K562 (cell line): Measurements from ENCODE around the gene CERS6. TPM values are rescaled to one million over a fixed set of nuclear protein-coding genes. Genes with fewer than 3 reads are reported as not detected.

ENCODE experiments used
- ATAC-seq: fragments of 200-7000 bp; cut with Tn5 transposase; 3 replicates; pipeline ENCODE4 v1.9.1; 2020; ENCODE audit warnings: moderate library complexity
- BruUV-seq: library from RNA; stranded (reverse); fragments of 400-500 nt; replicated peaks from 2 replicates; lab custom pipeline; 2021; lab: Mats Ljungman, UMichigan
- CTCF ChIA-PET: fragments of 300-600 bp; formaldehyde crosslinking; extraction: SDS; loops from one replicate; lab custom pipeline; 2021; ENCODE audit warnings: low intra/inter-chr PET ratio; lab: Yijun Ruan, JAX
- POLR2A ChIA-PET: fragments of 300-600, 350-650 bp; sonication (Branson Sonifier 250); formaldehyde crosslinking; extraction: SDS; loops from one replicate; lab custom pipeline; 2021; ENCODE audit warnings: antibody characterized with exemption, inconsistent platforms; lab: Yijun Ruan, JAX
- DNase-seq, 4 experiments: peaks; one replicate each; pipeline versions ENCODE4 v3.0.0 to v3.0.0-alpha.2; 2011 to 2018; ENCODE audit warnings: low spot score in 3 of 4, mixed read lengths in 3 of 4; ENCODE audit errors: extremely low read depth in 1 of 4
- FAIRE-seq: peaks from 2 replicates; lab custom pipeline; 2011; peaks lifted over from hg19 to GRCh38; lab: Jason Lieb, UNC
- H2AFZ ChIP-seq: 2 replicates; pipeline ENCODE4 v1.6.0; 2011; ENCODE audit warnings: low read depth, low read length, control low read depth, inconsistent platforms
- H3K27ac ChIP-seq: fragments of 200-600 bp; 3 replicates; pipeline ENCODE4 v1.8.0; 2011; ENCODE audit warnings: low read depth, mild to moderate bottlenecking, control low read depth, inconsistent platforms, low read length, moderate library complexity, mixed read lengths; ENCODE audit errors: extremely low read depth
- H3K27me3 ChIP-seq, 2 experiments: fragments of 300-600 bp in 1 of 2; 2 replicates in 1 of 2; 3 replicates in 1 of 2; pipeline versions ENCODE4 v1.6.0 to v1.8.0; 2011; ENCODE audit warnings: inconsistent platforms in 2 of 2, low read length in 2 of 2, mild to moderate bottlenecking in 1 of 2, mixed read lengths in 1 of 2, moderate library complexity in 1 of 2; ENCODE audit not compliant: control insufficient read depth in 2 of 2, insufficient read depth in 2 of 2
- H3K36me3 ChIP-seq: fragments of 300-600 bp; 3 replicates; pipeline ENCODE4 v1.8.0; 2011; ENCODE audit warnings: mild to moderate bottlenecking, low read length, inconsistent platforms; ENCODE audit not compliant: control insufficient read depth, insufficient read depth
- H3K4me1 ChIP-seq, 2 experiments: fragments of 200-600 bp in 1 of 2; replicated peaks in 1 of 2; 2 replicates in 1 of 2; 3 replicates in 1 of 2; pipeline versions ENCODE4 v1.5.1 to v1.8.0; 2011; ENCODE audit warnings: inconsistent platforms in 2 of 2, low read length in 2 of 2, mild to moderate bottlenecking in 1 of 2, mixed read lengths in 1 of 2, moderate library complexity in 1 of 2; ENCODE audit not compliant: control insufficient read depth in 2 of 2, insufficient read depth in 2 of 2
- H3K4me2 ChIP-seq: 2 replicates; pipeline ENCODE4 v1.6.1; 2011; ENCODE audit warnings: low read length, control low read depth, inconsistent platforms, mixed read lengths; ENCODE audit not compliant: insufficient read depth
- H3K4me3 ChIP-seq: fragments of 200-600 bp; sonication (generic), shearing (Covaris generic); 2 replicates; pipeline ENCODE4 v1.5.1; 2016; ENCODE audit warnings: control low read depth, inconsistent platforms
- H3K79me2 ChIP-seq: fragments of 200-600 bp; 3 replicates; pipeline ENCODE4 v1.8.0; 2011; ENCODE audit warnings: low read length, inconsistent platforms; ENCODE audit not compliant: control insufficient read depth, insufficient read depth
- H3K9ac ChIP-seq, 2 experiments: 2 replicates each; pipeline versions ENCODE4 v1.6.0 to v1.6.1; 2011; ENCODE audit warnings: low read depth in 2 of 2, low read length in 2 of 2, control low read depth in 1 of 2, inconsistent platforms in 1 of 2, mild to moderate bottlenecking in 1 of 2, mixed read lengths in 1 of 2; ENCODE audit not compliant: insufficient read depth in 1 of 2
- H3K9me1 ChIP-seq: one replicate; pipeline ENCODE4 v1.6.0; 2011; ENCODE audit warnings: inconsistent platforms, mild to moderate bottlenecking, low read length, moderate library complexity; ENCODE audit not compliant: control insufficient read depth, insufficient read depth
- H3K9me3 ChIP-seq: replicated peaks from 2 replicates; pipeline ENCODE4 v1.5.1; 2011; ENCODE audit warnings: low read depth, low read length, inconsistent platforms; ENCODE audit not compliant: control insufficient read depth, insufficient read depth
- H4K20me1 ChIP-seq: replicated peaks from 2 replicates; pipeline ENCODE4 v1.6.1; 2011; ENCODE audit warnings: low read length, inconsistent platforms, mixed read lengths; ENCODE audit not compliant: control insufficient read depth, insufficient read depth
- CBX2 ChIP-seq: fragments of 200-600 bp; sonication (generic); IDR thresholded peaks from one replicate; pipeline ENCODE4 v1.6.1; 2012; ENCODE audit warnings: mild to moderate bottlenecking, low read length, inconsistent platforms; ENCODE audit not compliant: insufficient read depth, poor library complexity, severe bottlenecking
- CREBBP ChIP-seq: IDR thresholded peaks from one replicate; pipeline ENCODE4 v1.6.1; 2012; ENCODE audit warnings: low read depth, mild to moderate bottlenecking, control low read depth, inconsistent platforms, low read length
- FOS ChIP-seq: IDR thresholded peaks from 3 replicates; pipeline ENCODE4 v1.6.1; 2011; ENCODE audit not compliant: insufficient read length; ENCODE audit errors: extremely low read depth
- NFYB ChIP-seq: IDR thresholded peaks from 2 replicates; pipeline ENCODE4 v1.6.1; 2011; ENCODE audit warnings: mild to moderate bottlenecking, moderate library complexity; ENCODE audit not compliant: insufficient read length; ENCODE audit errors: extremely low read depth
- NR1H2 ChIP-seq: sonication (generic); formaldehyde crosslinking; IDR thresholded peaks from 2 replicates; pipeline ENCODE4 v1.4.0; 2020; ENCODE audit warnings: mild to moderate bottlenecking, missing genetic modification reagents
- SIN3A ChIP-seq, 2 experiments: fragments of 150-350 bp in 1 of 2; IDR thresholded peaks; 2 replicates each; pipeline ENCODE4 v1.6.1; 2011 to 2016; ENCODE audit warnings: borderline replicate concordance in 2 of 2, low read depth in 2 of 2, low read length in 2 of 2, mild to moderate bottlenecking in 2 of 2, moderate library complexity in 2 of 2; ENCODE audit not compliant: control insufficient read depth in 1 of 2
- TSC22D4 ChIP-seq: fragments of 450-650 bp; IDR thresholded peaks from 2 replicates; pipeline ENCODE4 v1.6.1; 2016; ENCODE audit warnings: missing genetic modification characterization, missing biosample characterization, control low read depth
- ZBTB8A ChIP-seq: fragments of 450-650 bp; IDR thresholded peaks from 2 replicates; pipeline ENCODE4 v1.6.1; 2018; ENCODE audit warnings: mild to moderate bottlenecking, moderate library complexity; ENCODE audit not compliant: partially characterized antibody
- ZFX ChIP-seq: sonication (generic); formaldehyde crosslinking; IDR thresholded peaks from 2 replicates; pipeline ENCODE4 v1.8.0; 2022; ENCODE audit warnings: mild to moderate bottlenecking, missing genetic modification reagents, moderate library complexity
- WGBS: fragments of 100-300 bp; shearing (Covaris generic); methylation state at CpG from one replicate; pipeline ENCODE4 v1.1.6; 2016; ENCODE audit warnings: low coverage, mixed read lengths; ENCODE audit not compliant: insufficient coverage; ENCODE audit errors: missing lambda C conversion rate; 5-methylcytosine and 5-hydroxymethylcytosine counted together
- in situ Hi-C: fragments of 300-500 bp; cut with MboI; formaldehyde crosslinking; loops from 4 replicates; pipeline ENCODE4 v1.15.0; 2018; ENCODE audit warnings: inconsistent platforms, mixed read lengths
- intact Hi-C: fragments of 100-400 bp; cut with micrococcal nuclease; formaldehyde crosslinking; loops from 2 replicates; pipeline ENCODE4 v1.14.2; 2022
- polyA plus RNA-seq, 8 experiments: library from polyadenylated mRNA; depleted of rRNA in 4 of 8; stranded (reverse) in 5 of 8; unstranded in 3 of 8; fragments of >200 nt; fragmentation: Nextera tagmentation in 2 of 8; fragmentation: Illumina TruSeq in 1 of 8; extraction: Ambion mirVana in 2 of 8; extraction: Trizol in 1 of 8; gene quantifications; 2 replicates each; pipeline versions ENCODE4 v1.2.1 to v1.2.3, GENCODE V29; 2011 to 2014; ENCODE audit warnings: inconsistent platforms in 1 of 8, missing spikeins in 1 of 8
- total RNA-seq, 7 experiments: library from RNA; depleted of rRNA in 6 of 7; stranded (reverse); fragments of >200 nt in 6 of 7; fragmentation: Illumina TruSeq in 2 of 7; extraction: Trizol in 2 of 7; gene quantifications; 2 replicates each; pipeline versions ENCODE4 v1.2.1 to v1.2.3, GENCODE V29; 2011 to 2021; ENCODE audit warnings: low replicate concordance in 1 of 7
- TF ChIP-seq, protein P1 (sequence below): fragments of 250-450 bp; sonication (Bioruptor Pico); IDR thresholded peaks from 2 replicates; pipeline ENCODE4 v1.8.0; 2021; ENCODE audit warnings: moderate library complexity, mild to moderate bottlenecking, inconsistent platforms
- TF ChIP-seq, protein P2 (sequence below), 2 experiments: fragments of 150-350 bp in 1 of 2; IDR thresholded peaks; 2 replicates each; pipeline ENCODE4 v1.6.1; 2012 to 2016; ENCODE audit warnings: low read depth in 2 of 2, low read length in 2 of 2, mild to moderate bottlenecking in 1 of 2, moderate library complexity in 1 of 2
- TF ChIP-seq, protein P3 (sequence below): fragments of 450-650 bp; IDR thresholded peaks from 2 replicates; pipeline ENCODE4 v1.6.1; 2016; ENCODE audit warnings: antibody characterized with exemption
- TF ChIP-seq, protein P4 (sequence below): fragments of 250-450 bp; sonication (Bioruptor Pico); IDR thresholded peaks from 2 replicates; pipeline ENCODE4 v1.8.0; 2021; ENCODE audit warnings: borderline replicate concordance, mild to moderate bottlenecking, moderate library complexity; ENCODE audit not compliant: poor library complexity, severe bottlenecking

Gene CERS6
- total and polyA plus RNA-seq, 9 of the 15 experiments (the other 6 are each of a cell fraction or from before 2014, with no cell fraction given), result 1.6 to 13.6 (median 11.4) TPM

DNA sequence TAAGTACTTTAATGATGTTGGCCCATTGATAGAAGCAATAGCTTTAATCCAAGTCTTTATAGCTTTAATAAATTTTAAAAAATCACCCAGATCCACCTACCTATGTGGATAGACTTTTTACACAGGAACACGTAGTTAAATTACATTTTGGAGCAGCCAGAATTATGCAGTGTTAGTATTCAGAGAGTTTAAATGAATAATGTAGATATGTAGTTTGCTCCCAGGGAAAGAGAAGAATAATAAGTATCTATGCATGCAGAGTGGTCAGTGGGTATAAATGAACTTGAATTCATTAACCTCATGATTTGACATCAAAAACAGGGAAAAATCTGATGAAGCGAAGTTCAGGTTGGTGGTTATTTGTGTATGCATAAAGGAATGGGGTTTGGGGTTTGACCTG, 146.3 kb downstream of the CERS6 start:
- no peak for FAIRE-seq
- WGBS, result 38% methylated on average over 2 of the region's 2 CpGs
- in situ Hi-C loops (no loop called here), intact Hi-C loops (no loop called here)
- H3K4me1 ChIP-seq, result no peaks in the 10 kb centered on the region
- H3K36me3 ChIP-seq, result no peaks in the 10 kb centered on the region
- ChIA-PET CTCF (no interaction called here), POLR2A (no interaction called here)
- H3K79me2 ChIP-seq, result no peaks in the 10 kb centered on the region
- BruUV-seq, result no TSS peak
- H3K27me3 ChIP-seq, result no peaks in the 10 kb centered on the region
- no peak overlapping the region for H2AFZ ChIP-seq
- H4K20me1 ChIP-seq, result no peaks in the 10 kb centered on the region
- H3K9ac ChIP-seq, result no peak overlapping the region
- H3K4me2 ChIP-seq, result no peak overlapping the region
- no peaks in the 10 kb centered on the region for H3K9me1 ChIP-seq
- ATAC-seq, result no peak
- no peak overlapping the region for H3K4me3 ChIP-seq
- no peak for DNase-seq
- H3K9me3 ChIP-seq, result no peaks in the 10 kb centered on the region
- no peak overlapping the region for H3K27ac ChIP-seq
- TF ChIP-seq ZFX (no peak), SIN3A (IDR thresholded peaks at IDR 0.05; ENCODE audit: borderline replicate concordance in 2 of 2, control insufficient read depth in 1 of 2, low read depth in 2 of 2, low read length in 2 of 2) (no peak), TSC22D4 (tag) (no peak), CBX2 (no peak), NR1H2 (no peak), NFYB (no peak), FOS (no peak), CREBBP (no peak), ZBTB8A (no peak)
- TF ChIP-seq, protein P1, sequence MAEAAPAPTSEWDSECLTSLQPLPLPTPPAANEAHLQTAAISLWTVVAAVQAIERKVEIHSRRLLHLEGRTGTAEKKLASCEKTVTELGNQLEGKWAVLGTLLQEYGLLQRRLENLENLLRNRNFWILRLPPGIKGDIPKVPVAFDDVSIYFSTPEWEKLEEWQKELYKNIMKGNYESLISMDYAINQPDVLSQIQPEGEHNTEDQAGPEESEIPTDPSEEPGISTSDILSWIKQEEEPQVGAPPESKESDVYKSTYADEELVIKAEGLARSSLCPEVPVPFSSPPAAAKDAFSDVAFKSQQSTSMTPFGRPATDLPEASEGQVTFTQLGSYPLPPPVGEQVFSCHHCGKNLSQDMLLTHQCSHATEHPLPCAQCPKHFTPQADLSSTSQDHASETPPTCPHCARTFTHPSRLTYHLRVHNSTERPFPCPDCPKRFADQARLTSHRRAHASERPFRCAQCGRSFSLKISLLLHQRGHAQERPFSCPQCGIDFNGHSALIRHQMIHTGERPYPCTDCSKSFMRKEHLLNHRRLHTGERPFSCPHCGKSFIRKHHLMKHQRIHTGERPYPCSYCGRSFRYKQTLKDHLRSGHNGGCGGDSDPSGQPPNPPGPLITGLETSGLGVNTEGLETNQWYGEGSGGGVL (CRISPR knock-in tag), result no peak
- TF ChIP-seq, protein P2, sequence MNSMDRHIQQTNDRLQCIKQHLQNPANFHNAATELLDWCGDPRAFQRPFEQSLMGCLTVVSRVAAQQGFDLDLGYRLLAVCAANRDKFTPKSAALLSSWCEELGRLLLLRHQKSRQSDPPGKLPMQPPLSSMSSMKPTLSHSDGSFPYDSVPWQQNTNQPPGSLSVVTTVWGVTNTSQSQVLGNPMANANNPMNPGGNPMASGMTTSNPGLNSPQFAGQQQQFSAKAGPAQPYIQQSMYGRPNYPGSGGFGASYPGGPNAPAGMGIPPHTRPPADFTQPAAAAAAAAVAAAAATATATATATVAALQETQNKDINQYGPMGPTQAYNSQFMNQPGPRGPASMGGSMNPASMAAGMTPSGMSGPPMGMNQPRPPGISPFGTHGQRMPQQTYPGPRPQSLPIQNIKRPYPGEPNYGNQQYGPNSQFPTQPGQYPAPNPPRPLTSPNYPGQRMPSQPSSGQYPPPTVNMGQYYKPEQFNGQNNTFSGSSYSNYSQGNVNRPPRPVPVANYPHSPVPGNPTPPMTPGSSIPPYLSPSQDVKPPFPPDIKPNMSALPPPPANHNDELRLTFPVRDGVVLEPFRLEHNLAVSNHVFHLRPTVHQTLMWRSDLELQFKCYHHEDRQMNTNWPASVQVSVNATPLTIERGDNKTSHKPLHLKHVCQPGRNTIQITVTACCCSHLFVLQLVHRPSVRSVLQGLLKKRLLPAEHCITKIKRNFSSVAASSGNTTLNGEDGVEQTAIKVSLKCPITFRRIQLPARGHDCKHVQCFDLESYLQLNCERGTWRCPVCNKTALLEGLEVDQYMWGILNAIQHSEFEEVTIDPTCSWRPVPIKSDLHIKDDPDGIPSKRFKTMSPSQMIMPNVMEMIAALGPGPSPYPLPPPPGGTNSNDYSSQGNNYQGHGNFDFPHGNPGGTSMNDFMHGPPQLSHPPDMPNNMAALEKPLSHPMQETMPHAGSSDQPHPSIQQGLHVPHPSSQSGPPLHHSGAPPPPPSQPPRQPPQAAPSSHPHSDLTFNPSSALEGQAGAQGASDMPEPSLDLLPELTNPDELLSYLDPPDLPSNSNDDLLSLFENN (IDR thresholded peaks at IDR 0.05; ENCODE audit: low read depth in 2 of 2, low read length in 2 of 2), result no peak
- TF ChIP-seq, protein P3, sequence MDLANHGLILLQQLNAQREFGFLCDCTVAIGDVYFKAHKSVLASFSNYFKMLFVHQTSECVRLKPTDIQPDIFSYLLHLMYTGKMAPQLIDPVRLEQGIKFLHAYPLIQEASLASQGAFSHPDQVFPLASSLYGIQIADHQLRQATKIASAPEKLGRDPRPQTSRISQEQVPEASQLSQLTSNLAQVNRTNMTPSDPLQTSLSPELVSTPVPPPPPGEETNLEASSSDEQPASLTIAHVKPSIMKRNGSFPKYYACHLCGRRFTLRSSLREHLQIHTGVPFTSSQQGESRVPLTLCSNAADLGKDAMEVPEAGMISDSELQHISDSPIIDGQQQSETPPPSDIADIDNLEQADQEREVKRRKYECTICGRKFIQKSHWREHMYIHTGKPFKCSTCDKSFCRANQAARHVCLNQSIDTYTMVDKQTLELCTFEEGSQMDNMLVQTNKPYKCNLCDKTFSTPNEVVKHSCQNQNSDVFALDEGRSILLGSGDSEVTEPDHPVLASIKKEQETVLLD, result no peak
- TF ChIP-seq, protein P4, sequence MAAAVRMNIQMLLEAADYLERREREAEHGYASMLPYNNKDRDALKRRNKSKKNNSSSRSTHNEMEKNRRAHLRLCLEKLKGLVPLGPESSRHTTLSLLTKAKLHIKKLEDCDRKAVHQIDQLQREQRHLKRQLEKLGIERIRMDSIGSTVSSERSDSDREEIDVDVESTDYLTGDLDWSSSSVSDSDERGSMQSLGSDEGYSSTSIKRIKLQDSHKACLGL (CRISPR knock-in tag), result no peak
